ENCODE data around the gene ERC1.

DNA sequence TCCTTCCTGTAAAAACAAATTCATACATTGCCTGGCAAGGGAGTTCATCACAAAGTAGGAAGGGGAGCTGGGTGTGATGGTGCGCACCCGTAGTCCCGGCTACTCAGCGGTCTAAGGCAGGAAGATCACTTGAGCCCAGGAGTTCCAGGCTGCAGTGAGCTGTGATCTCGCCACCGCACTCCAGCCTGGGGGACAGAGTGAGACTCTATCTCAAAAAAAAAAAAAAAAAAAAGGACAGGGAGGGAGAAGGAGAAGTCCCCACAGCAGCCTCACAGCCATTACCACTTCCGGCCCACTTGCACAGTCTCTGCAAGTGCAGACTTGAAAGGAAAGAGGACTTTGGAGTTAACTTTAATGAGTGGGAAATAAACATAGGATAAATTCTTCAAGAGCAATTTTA is 482.4 kb downstream of the ERC1 start:
- TF ChIP-seq, protein P1, sequence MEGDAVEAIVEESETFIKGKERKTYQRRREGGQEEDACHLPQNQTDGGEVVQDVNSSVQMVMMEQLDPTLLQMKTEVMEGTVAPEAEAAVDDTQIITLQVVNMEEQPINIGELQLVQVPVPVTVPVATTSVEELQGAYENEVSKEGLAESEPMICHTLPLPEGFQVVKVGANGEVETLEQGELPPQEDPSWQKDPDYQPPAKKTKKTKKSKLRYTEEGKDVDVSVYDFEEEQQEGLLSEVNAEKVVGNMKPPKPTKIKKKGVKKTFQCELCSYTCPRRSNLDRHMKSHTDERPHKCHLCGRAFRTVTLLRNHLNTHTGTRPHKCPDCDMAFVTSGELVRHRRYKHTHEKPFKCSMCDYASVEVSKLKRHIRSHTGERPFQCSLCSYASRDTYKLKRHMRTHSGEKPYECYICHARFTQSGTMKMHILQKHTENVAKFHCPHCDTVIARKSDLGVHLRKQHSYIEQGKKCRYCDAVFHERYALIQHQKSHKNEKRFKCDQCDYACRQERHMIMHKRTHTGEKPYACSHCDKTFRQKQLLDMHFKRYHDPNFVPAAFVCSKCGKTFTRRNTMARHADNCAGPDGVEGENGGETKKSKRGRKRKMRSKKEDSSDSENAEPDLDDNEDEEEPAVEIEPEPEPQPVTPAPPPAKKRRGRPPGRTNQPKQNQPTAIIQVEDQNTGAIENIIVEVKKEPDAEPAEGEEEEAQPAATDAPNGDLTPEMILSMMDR (IDR thresholded peaks at IDR 0.05), result no peak
- no peak for TF ChIP-seq POLR2A (IDR thresholded peaks at IDR 0.05)

Data from uterus (tissue), 2 donors.